HEK293T (cell line): ENCODE measurements around the gene H3-3A.

Source experiments
- BHLHE40 ChIP-seq: fragments of 450-650 bp; IDR thresholded peaks from 2 replicates; pipeline ENCODE4 v1.6.1; 2016; ENCODE audit warnings: mild to moderate bottlenecking, moderate library complexity, borderline replicate concordance
- ELF4 ChIP-seq: fragments of 450-650 bp; IDR thresholded peaks from 2 replicates; pipeline ENCODE4 v1.6.1; 2017; ENCODE audit warnings: antibody characterized with exemption
- FOXA1 ChIP-seq: fragments of 450-650 bp; IDR thresholded peaks from 2 replicates; pipeline ENCODE4 v1.6.1; 2016; ENCODE audit warnings: mild to moderate bottlenecking
- FOXK2 ChIP-seq: fragments of 450-650 bp; IDR thresholded peaks from 2 replicates; pipeline ENCODE4 v1.6.1; 2016; ENCODE audit warnings: mild to moderate bottlenecking
- FOXM1 ChIP-seq: fragments of 450-650 bp; IDR thresholded peaks from 2 replicates; pipeline ENCODE4 v1.6.1; 2017; ENCODE audit warnings: mild to moderate bottlenecking, borderline replicate concordance
- L3MBTL2 ChIP-seq: fragments of 450-650 bp; conservative IDR thresholded peaks from 2 replicates; pipeline ENCODE4 v1.6.1; 2016; ENCODE audit warnings: mild to moderate bottlenecking
- LEF1 ChIP-seq: fragments of 450-650 bp; IDR thresholded peaks from 2 replicates; pipeline ENCODE4 v1.6.1; 2017; ENCODE audit warnings: mild to moderate bottlenecking, borderline replicate concordance
- SP1 ChIP-seq: fragments of 450-650 bp; IDR thresholded peaks from 2 replicates; pipeline ENCODE4 v1.6.1; 2017
- SUZ12 ChIP-seq: fragments of 450-650 bp; IDR thresholded peaks from 2 replicates; pipeline ENCODE4 v1.6.1; 2016; ENCODE audit warnings: mild to moderate bottlenecking
- TARDBP ChIP-seq: fragments of 450-650 bp; IDR thresholded peaks from 2 replicates; pipeline ENCODE4 v1.6.1; 2016
- TF ChIP-seq, protein P1 (sequence below): fragments of 450-650 bp; IDR thresholded peaks from 2 replicates; pipeline ENCODE4 v1.6.1; 2016

DNA sequence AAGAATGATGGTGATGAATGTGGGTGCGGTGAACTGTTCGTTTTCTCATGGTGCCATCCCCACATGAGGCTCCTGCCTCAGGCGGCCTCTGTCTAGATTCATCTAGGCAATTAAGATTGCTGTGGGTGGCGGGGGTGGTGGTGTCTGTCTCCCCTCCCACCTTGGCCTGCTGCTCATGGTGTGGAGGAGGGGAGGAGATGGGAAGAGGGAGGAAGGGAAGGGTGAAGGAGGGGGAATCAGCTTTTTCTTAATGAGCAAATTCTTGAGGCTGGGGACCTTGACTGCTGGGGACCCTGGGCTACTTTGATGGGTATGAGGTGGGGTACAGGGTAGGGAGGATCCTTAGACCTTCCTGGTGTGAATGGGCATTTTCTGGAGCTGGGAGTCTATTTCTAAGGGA lies 55.8 kb downstream of the H3-3A start:
- TF ChIP-seq FOXM1 (no peak), LEF1 (no peak), BHLHE40 (no peak), FOXA1 (no peak), SUZ12 (no peak), TARDBP (no peak), L3MBTL2 (no peak), SP1 (no peak), ELF4 (no peak), FOXK2 (no peak)
- TF ChIP-seq, protein P1, sequence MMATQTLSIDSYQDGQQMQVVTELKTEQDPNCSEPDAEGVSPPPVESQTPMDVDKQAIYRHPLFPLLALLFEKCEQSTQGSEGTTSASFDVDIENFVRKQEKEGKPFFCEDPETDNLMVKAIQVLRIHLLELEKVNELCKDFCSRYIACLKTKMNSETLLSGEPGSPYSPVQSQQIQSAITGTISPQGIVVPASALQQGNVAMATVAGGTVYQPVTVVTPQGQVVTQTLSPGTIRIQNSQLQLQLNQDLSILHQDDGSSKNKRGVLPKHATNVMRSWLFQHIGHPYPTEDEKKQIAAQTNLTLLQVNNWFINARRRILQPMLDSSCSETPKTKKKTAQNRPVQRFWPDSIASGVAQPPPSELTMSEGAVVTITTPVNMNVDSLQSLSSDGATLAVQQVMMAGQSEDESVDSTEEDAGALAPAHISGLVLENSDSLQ, result no peak
